GM10248 (cell line): ENCODE measurements around the gene SPATA3.
"Not testable (repeated sequence)": the region's sequence is repeated elsewhere in the genome, so short reads cannot be mapped to it uniquely, and the experiment has no call there.

ENCODE experiments used
- CTCF ChIA-PET: fragments of 300-600 bp; sonication (Branson Sonifier 250); formaldehyde crosslinking; extraction: SDS; loops from one replicate; lab custom pipeline; 2021; ENCODE audit warnings: antibody characterized with exemption; lab: Yijun Ruan, JAX
- POLR2A ChIA-PET: fragments of 350-650 bp; sonication (Branson Sonifier 250); formaldehyde crosslinking; extraction: SDS; loops from one replicate; lab custom pipeline; 2020; ENCODE audit warnings: antibody characterized with exemption; lab: Yijun Ruan, JAX
- DNase-seq: peaks from one replicate; pipeline ENCODE4 v3.0.0; 2012; ENCODE audit errors: extremely low spot score
- CTCF ChIP-seq: IDR thresholded peaks from 2 replicates; pipeline ENCODE4 v1.5.1; 2012; ENCODE audit warnings: mild to moderate bottlenecking, low read depth; ENCODE audit errors: extremely low read depth, missing control alignments, control extremely low read depth

Gene SPATA3

GRCh38 chr2:231000211-231000904 is 4.4 kb downstream of the SPATA3 start:
- DNase-seq: no peak

GRCh38 chr2:231001036-231001435 is 5.1 kb downstream of the SPATA3 start:
- no peak for TF ChIP-seq CTCF
- no peak for DNase-seq
- POLR2A ChIA-PET: no interaction called here
- CTCF ChIA-PET: interaction anchor here (1.0 to 3.3 kb wide), 2 partner anchors 13 to 399 kb away, joined by 3 to 9 read pairs; no protein-coding TSS in a partner anchor

More at GRCh38 chr2:231000211-231000904, 4.4 kb downstream of the SPATA3 start:
- POLR2A ChIA-PET: no interaction called here
- no peak for TF ChIP-seq CTCF
- CTCF ChIA-PET: interaction anchor here (0.6 to 1.2 kb wide), 3 partner anchors 13 to 152 kb away, joined by 3 to 4 read pairs (median 3); no protein-coding TSS in a partner anchor

- CTCF ChIA-PET: interaction anchor here (0.8 to 3.3 kb wide), 6 partner anchors 10 to 398 kb away, joined by 3 to 9 read pairs (median 3); no protein-coding TSS in a partner anchor
- no peak for DNase-seq
- POLR2A ChIA-PET: no interaction called here
- no peak for TF ChIP-seq CTCF
These were observed 6.0 kb downstream of the SPATA3 start for GRCh38 chr2:231001921-231002320.

GRCh38 chr2:231002641-231003040 is 6.7 kb downstream of the SPATA3 start:
- ChIA-PET CTCF (interaction anchor here (0.8 to 3.3 kb wide), 7 partner anchors 9 to 178 kb away, joined by 3 to 9 read pairs (median 3); no protein-coding TSS in a partner anchor), POLR2A (no interaction called here)
- DNase-seq: no peak
- no peak for TF ChIP-seq CTCF

- no peak for DNase-seq
- CTCF ChIA-PET: interaction anchor here (1.1 to 3.3 kb wide), 6 partner anchors 16 to 179 kb away, joined by 3 to 9 read pairs (median 4); no protein-coding TSS in a partner anchor
- no peak for TF ChIP-seq CTCF
These were observed 7.3 kb downstream of the SPATA3 start for GRCh38 chr2:231003186-231003585.

GRCh38 chr2:231004930-231005329 is 9.0 kb downstream of the SPATA3 start:
- CTCF ChIA-PET: interaction anchor here (1.7 kb wide), 1 partner anchor 26 kb away, joined by 5 read pairs; no protein-coding TSS in a partner anchor
- POLR2A ChIA-PET, DNase-seq: not testable (repeated sequence)

More at GRCh38 chr2:231003186-231003585, 7.3 kb downstream of the SPATA3 start:
- POLR2A ChIA-PET: no interaction called here
